K562 (cell line): ENCODE measurements around the gene TLE4. TPM values are rescaled to one million over a fixed set of nuclear protein-coding genes. Genes with fewer than 3 reads are reported as not detected.

Experiments used
- ATAC-seq: fragments of 200-7000 bp; cut with Tn5 transposase; 3 replicates; pipeline ENCODE4 v1.9.1; 2020; ENCODE audit warnings: moderate library complexity
- BruUV-seq: library from RNA; stranded (reverse); fragments of 400-500 nt; replicated peaks from 2 replicates; lab custom pipeline; 2021; lab: Mats Ljungman, UMichigan
- CTCF ChIA-PET: fragments of 300-600 bp; formaldehyde crosslinking; extraction: SDS; loops from one replicate; lab custom pipeline; 2021; ENCODE audit warnings: low intra/inter-chr PET ratio; lab: Yijun Ruan, JAX
- POLR2A ChIA-PET: fragments of 300-600, 350-650 bp; sonication (Branson Sonifier 250); formaldehyde crosslinking; extraction: SDS; loops from one replicate; lab custom pipeline; 2021; ENCODE audit warnings: antibody characterized with exemption, inconsistent platforms; lab: Yijun Ruan, JAX
- DNase-seq, 4 experiments: peaks; one replicate each; pipeline versions ENCODE4 v3.0.0 to v3.0.0-alpha.2; 2011 to 2018; ENCODE audit warnings: low spot score in 3 of 4, mixed read lengths in 3 of 4; ENCODE audit errors: extremely low read depth in 1 of 4
- FAIRE-seq: peaks from 2 replicates; lab custom pipeline; 2011; peaks lifted over from hg19 to GRCh38; lab: Jason Lieb, UNC
- H2AFZ ChIP-seq: 2 replicates; pipeline ENCODE4 v1.6.0; 2011; ENCODE audit warnings: low read depth, low read length, control low read depth, inconsistent platforms
- H3K27ac ChIP-seq: fragments of 200-600 bp; 3 replicates; pipeline ENCODE4 v1.8.0; 2011; ENCODE audit warnings: low read depth, mild to moderate bottlenecking, control low read depth, inconsistent platforms, low read length, moderate library complexity, mixed read lengths; ENCODE audit errors: extremely low read depth
- H3K27me3 ChIP-seq, 2 experiments: fragments of 300-600 bp in 1 of 2; 2 replicates in 1 of 2; 3 replicates in 1 of 2; pipeline versions ENCODE4 v1.6.0 to v1.8.0; 2011; ENCODE audit warnings: inconsistent platforms in 2 of 2, low read length in 2 of 2, mild to moderate bottlenecking in 1 of 2, mixed read lengths in 1 of 2, moderate library complexity in 1 of 2; ENCODE audit not compliant: control insufficient read depth in 2 of 2, insufficient read depth in 2 of 2
- H3K36me3 ChIP-seq: fragments of 300-600 bp; 3 replicates; pipeline ENCODE4 v1.8.0; 2011; ENCODE audit warnings: mild to moderate bottlenecking, low read length, inconsistent platforms; ENCODE audit not compliant: control insufficient read depth, insufficient read depth
- H3K4me1 ChIP-seq, 2 experiments: fragments of 200-600 bp in 1 of 2; replicated peaks in 1 of 2; 2 replicates in 1 of 2; 3 replicates in 1 of 2; pipeline versions ENCODE4 v1.5.1 to v1.8.0; 2011; ENCODE audit warnings: inconsistent platforms in 2 of 2, low read length in 2 of 2, mild to moderate bottlenecking in 1 of 2, mixed read lengths in 1 of 2, moderate library complexity in 1 of 2; ENCODE audit not compliant: control insufficient read depth in 2 of 2, insufficient read depth in 2 of 2
- H3K4me2 ChIP-seq: 2 replicates; pipeline ENCODE4 v1.6.1; 2011; ENCODE audit warnings: low read length, control low read depth, inconsistent platforms, mixed read lengths; ENCODE audit not compliant: insufficient read depth
- H3K4me3 ChIP-seq: fragments of 200-600 bp; sonication (generic), shearing (Covaris generic); 2 replicates; pipeline ENCODE4 v1.5.1; 2016; ENCODE audit warnings: control low read depth, inconsistent platforms
- H3K79me2 ChIP-seq: fragments of 200-600 bp; 3 replicates; pipeline ENCODE4 v1.8.0; 2011; ENCODE audit warnings: low read length, inconsistent platforms; ENCODE audit not compliant: control insufficient read depth, insufficient read depth
- H3K9ac ChIP-seq, 2 experiments: 2 replicates each; pipeline versions ENCODE4 v1.6.0 to v1.6.1; 2011; ENCODE audit warnings: low read depth in 2 of 2, low read length in 2 of 2, control low read depth in 1 of 2, inconsistent platforms in 1 of 2, mild to moderate bottlenecking in 1 of 2, mixed read lengths in 1 of 2; ENCODE audit not compliant: insufficient read depth in 1 of 2
- H3K9me1 ChIP-seq: one replicate; pipeline ENCODE4 v1.6.0; 2011; ENCODE audit warnings: inconsistent platforms, mild to moderate bottlenecking, low read length, moderate library complexity; ENCODE audit not compliant: control insufficient read depth, insufficient read depth
- H3K9me3 ChIP-seq: replicated peaks from 2 replicates; pipeline ENCODE4 v1.5.1; 2011; ENCODE audit warnings: low read depth, low read length, inconsistent platforms; ENCODE audit not compliant: control insufficient read depth, insufficient read depth
- H4K20me1 ChIP-seq: replicated peaks from 2 replicates; pipeline ENCODE4 v1.6.1; 2011; ENCODE audit warnings: low read length, inconsistent platforms, mixed read lengths; ENCODE audit not compliant: control insufficient read depth, insufficient read depth
- BCL6 ChIP-seq: fragments of 250-450 bp; sonication (Bioruptor Pico); IDR thresholded peaks from 2 replicates; pipeline ENCODE4 v1.4.0; 2020
- EZH2 ChIP-seq: IDR thresholded peaks from 2 replicates; pipeline ENCODE4 v1.6.1; 2012; ENCODE audit warnings: low read depth, mild to moderate bottlenecking, inconsistent platforms, low read length, borderline replicate concordance
- FOXJ3 ChIP-seq: sonication (generic); formaldehyde crosslinking; IDR thresholded peaks from 2 replicates; pipeline ENCODE4 v1.4.0; 2020; ENCODE audit warnings: mild to moderate bottlenecking, missing genetic modification reagents
- MBD2 ChIP-seq: sonication (generic); IDR thresholded peaks from 2 replicates; pipeline ENCODE4 v1.6.1; 2016; ENCODE audit warnings: low read depth, borderline replicate concordance
- NFIC ChIP-seq: fragments of 450-650 bp; IDR thresholded peaks from 2 replicates; pipeline ENCODE4 v1.6.1; 2017; ENCODE audit warnings: mild to moderate bottlenecking, inconsistent platforms
- VEZF1 ChIP-seq: fragments of 200-800 bp; sonication (Bioruptor generic); IDR thresholded peaks from 2 replicates; pipeline ENCODE4 v1.6.1; 2017; ENCODE audit warnings: missing genetic modification characterization, missing compliant biosample characterization
- ZFPM2 ChIP-seq: fragments of 250-450 bp; sonication (Bioruptor Pico); IDR thresholded peaks from 2 replicates; pipeline ENCODE4 v1.5.1; 2022; ENCODE audit warnings: mild to moderate bottlenecking
- ZNF586 ChIP-seq: fragments of 450-650 bp; formaldehyde crosslinking; conservative IDR thresholded peaks from 2 replicates; pipeline ENCODE4 v1.4.0; 2020; ENCODE audit warnings: mild to moderate bottlenecking, moderate library complexity
- ZNF75A ChIP-seq: fragments of 450-650 bp; formaldehyde crosslinking; IDR thresholded peaks from 2 replicates; pipeline ENCODE4 v1.4.0; 2020; ENCODE audit warnings: mild to moderate bottlenecking
- WGBS: fragments of 100-300 bp; shearing (Covaris generic); methylation state at CpG from one replicate; pipeline ENCODE4 v1.1.6; 2016; ENCODE audit warnings: low coverage, mixed read lengths; ENCODE audit not compliant: insufficient coverage; ENCODE audit errors: missing lambda C conversion rate; 5-methylcytosine and 5-hydroxymethylcytosine counted together
- in situ Hi-C: fragments of 300-500 bp; cut with MboI; formaldehyde crosslinking; loops from 4 replicates; pipeline ENCODE4 v1.15.0; 2018; ENCODE audit warnings: inconsistent platforms, mixed read lengths
- intact Hi-C: fragments of 100-400 bp; cut with micrococcal nuclease; formaldehyde crosslinking; loops from 2 replicates; pipeline ENCODE4 v1.14.2; 2022
- polyA plus RNA-seq, 8 experiments: library from polyadenylated mRNA; depleted of rRNA in 4 of 8; stranded (reverse) in 5 of 8; unstranded in 3 of 8; fragments of >200 nt; fragmentation: Nextera tagmentation in 2 of 8; fragmentation: Illumina TruSeq in 1 of 8; extraction: Ambion mirVana in 2 of 8; extraction: Trizol in 1 of 8; gene quantifications; 2 replicates each; pipeline versions ENCODE4 v1.2.1 to v1.2.3, GENCODE V29; 2011 to 2014; ENCODE audit warnings: inconsistent platforms in 1 of 8, missing spikeins in 1 of 8
- total RNA-seq, 7 experiments: library from RNA; depleted of rRNA in 6 of 7; stranded (reverse); fragments of >200 nt in 6 of 7; fragmentation: Illumina TruSeq in 2 of 7; extraction: Trizol in 2 of 7; gene quantifications; 2 replicates each; pipeline versions ENCODE4 v1.2.1 to v1.2.3, GENCODE V29; 2011 to 2021; ENCODE audit warnings: low replicate concordance in 1 of 7

TLE4 gene
- total and polyA plus RNA-seq, 9 of the 15 experiments (the other 6 are each of a cell fraction or from before 2014, with no cell fraction given) = 1.1 to 8.8 (median 5.7) TPM

GRCh38 chr9:79581388-79581787, 9.6 kb downstream of the TLE4 start:
- no peak overlapping the region for H3K4me3 ChIP-seq
- FAIRE-seq = no peak
- no peaks in the 10 kb centered on the region for H3K79me2 ChIP-seq
- H3K4me1 ChIP-seq = peaks cover 0 to 10% of the 10 kb centered on the region in 2 experiments; a peak in 3 of 5 replicates
- BruUV-seq = no TSS peak
- DNase-seq = peak in 1 of 4 experiments; percentile 29
- H3K27ac ChIP-seq = no peak overlapping the region
- TF ChIP-seq NFIC (peak; percentile 83), EZH2 (no peak)
- TF ChIP-seq, all 486 proteins: peak for 1
- intact Hi-C loops = no loop called here
- H2AFZ ChIP-seq = no peak overlapping the region
- no peak overlapping the region for H3K9ac ChIP-seq
- H3K9me1 ChIP-seq = no peaks in the 10 kb centered on the region
- no peak for ATAC-seq
- ChIA-PET CTCF (no interaction called here), POLR2A (no interaction called here)
- H4K20me1 ChIP-seq = no peaks in the 10 kb centered on the region
- in situ Hi-C loops = no loop called here
- H3K27me3 ChIP-seq = no peaks in the 10 kb centered on the region
- no peak overlapping the region for H3K4me2 ChIP-seq
- 0% methylated on average over 2 of the region's 3 CpGs for WGBS
- H3K9me3 ChIP-seq = no peaks in the 10 kb centered on the region
- H3K36me3 ChIP-seq = no peaks in the 10 kb centered on the region

- H3K79me2 ChIP-seq = no peaks in the 10 kb centered on the region
- no peaks in the 10 kb centered on the region for H3K27me3 ChIP-seq
- no peak overlapping the region for H3K4me2 ChIP-seq
- no peak for FAIRE-seq
- TF ChIP-seq ZNF586 (CRISPR knock-in tag) = no peak
- peak; percentile 41; the same call in 1 of the 2 replicates for TF ChIP-seq VEZF1
- TF ChIP-seq MBD2 = no peak
- TF ChIP-seq ZFPM2 = no peak
- TF ChIP-seq BCL6 (CRISPR knock-in tag) = no peak
- no peak for TF ChIP-seq FOXJ3
- TF ChIP-seq ZNF75A (CRISPR knock-in tag) = peak; percentile 60; the same call in 1 of the 2 replicates
- no peak; the same call in 2 of the 3 replicates for ATAC-seq
- DNase-seq = peak in 1 of 4 experiments; percentile 7
- CTCF ChIA-PET = no interaction called here
- H3K4me1 ChIP-seq = peaks cover 0 to 10% of the 10 kb centered on the region in 2 experiments; a peak in 3 of 5 replicates
- no peak overlapping the region for H3K27ac ChIP-seq
- POLR2A ChIA-PET = no interaction called here
- H3K9ac ChIP-seq = no peak overlapping the region
- H2AFZ ChIP-seq = no peak overlapping the region
- H4K20me1 ChIP-seq = no peaks in the 10 kb centered on the region
- no peaks in the 10 kb centered on the region for H3K36me3 ChIP-seq
- intact Hi-C loops (no loop called here), in situ Hi-C loops (no loop called here)
- 0% methylated on average over 3 of the region's 3 CpGs for WGBS
- no peaks in the 10 kb centered on the region for H3K9me1 ChIP-seq
- BruUV-seq = no TSS peak
- no peaks in the 10 kb centered on the region for H3K9me3 ChIP-seq
- H3K4me3 ChIP-seq = no peak overlapping the region
Measured at GRCh38 chr9:79581794-79582193, 10.0 kb downstream of the TLE4 start.
